HL-60 (cell line): ENCODE measurements around the gene CLEC11A.

Experiments
- CTCF ChIP-seq: IDR thresholded peaks from one replicate; pipeline ENCODE4 v1.5.1; 2011; ENCODE audit warnings: low read length, control low read depth, inconsistent platforms; ENCODE audit not compliant: insufficient read depth
- GABPA ChIP-seq: IDR thresholded peaks from 2 replicates; pipeline ENCODE4 v1.6.1; 2012; ENCODE audit warnings: low read depth
- POLR2AphosphoS5 ChIP-seq: IDR thresholded peaks from 2 replicates; pipeline ENCODE4 v1.6.1; 2012; ENCODE audit warnings: low read depth
- REST ChIP-seq: IDR thresholded peaks from 2 replicates; pipeline ENCODE4 v1.6.1; 2012; ENCODE audit warnings: low read depth; ENCODE audit not compliant: insufficient replicate concordance
- SPI1 ChIP-seq: IDR thresholded peaks from 2 replicates; pipeline ENCODE4 v1.6.1; 2012; ENCODE audit warnings: low read depth, mild to moderate bottlenecking, borderline replicate concordance

- no peak for TF ChIP-seq CTCF
- TF ChIP-seq GABPA = no peak
- no peak for TF ChIP-seq REST
- TF ChIP-seq POLR2AphosphoS5 = peak; percentile 17; the same call in 1 of the 2 replicates
- no peak for TF ChIP-seq SPI1
Observed at GRCh38 chr19:50728084-50728737, 5.0 kb downstream of the CLEC11A start.
